GM12864 (cell line): ENCODE data around the gene DSTN.

Source experiments
- DNase-seq: peaks from one replicate; pipeline ENCODE4 v3.0.0-alpha.2; 2011; ENCODE audit warnings: low read depth
- H3K4me3 ChIP-seq: 2 replicates; pipeline ENCODE4 v1.5.1; 2011; ENCODE audit warnings: mild to moderate bottlenecking, low read depth, low read length, control low read depth
- TF ChIP-seq, protein P1 (sequence below): IDR thresholded peaks from 2 replicates; pipeline ENCODE4 v1.5.1; 2011; ENCODE audit warnings: low read depth, mild to moderate bottlenecking, moderate library complexity, low read length, control low read depth, inconsistent platforms; ENCODE audit errors: missing control alignments

The DSTN gene

GRCh38 chr20:17566345-17566744, 3.5 kb upstream of the DSTN start:
- H3K4me3 ChIP-seq: no peak overlapping the region
- no peak for DNase-seq
- TF ChIP-seq, protein P1, sequence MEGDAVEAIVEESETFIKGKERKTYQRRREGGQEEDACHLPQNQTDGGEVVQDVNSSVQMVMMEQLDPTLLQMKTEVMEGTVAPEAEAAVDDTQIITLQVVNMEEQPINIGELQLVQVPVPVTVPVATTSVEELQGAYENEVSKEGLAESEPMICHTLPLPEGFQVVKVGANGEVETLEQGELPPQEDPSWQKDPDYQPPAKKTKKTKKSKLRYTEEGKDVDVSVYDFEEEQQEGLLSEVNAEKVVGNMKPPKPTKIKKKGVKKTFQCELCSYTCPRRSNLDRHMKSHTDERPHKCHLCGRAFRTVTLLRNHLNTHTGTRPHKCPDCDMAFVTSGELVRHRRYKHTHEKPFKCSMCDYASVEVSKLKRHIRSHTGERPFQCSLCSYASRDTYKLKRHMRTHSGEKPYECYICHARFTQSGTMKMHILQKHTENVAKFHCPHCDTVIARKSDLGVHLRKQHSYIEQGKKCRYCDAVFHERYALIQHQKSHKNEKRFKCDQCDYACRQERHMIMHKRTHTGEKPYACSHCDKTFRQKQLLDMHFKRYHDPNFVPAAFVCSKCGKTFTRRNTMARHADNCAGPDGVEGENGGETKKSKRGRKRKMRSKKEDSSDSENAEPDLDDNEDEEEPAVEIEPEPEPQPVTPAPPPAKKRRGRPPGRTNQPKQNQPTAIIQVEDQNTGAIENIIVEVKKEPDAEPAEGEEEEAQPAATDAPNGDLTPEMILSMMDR: no peak

GRCh38 chr20:17568045-17568788, 1.7 kb upstream of the DSTN start:
- H3K4me3 ChIP-seq: no peak overlapping the region
- TF ChIP-seq, protein P1: no peak

GRCh38 chr20:17568972-17569521, 828 bp upstream of the DSTN start:
- TF ChIP-seq, protein P1: no peak
- peak overlapping the region; percentile 23 for H3K4me3 ChIP-seq

More at GRCh38 chr20:17568045-17568788, 1.7 kb upstream of the DSTN start:
- no peak for DNase-seq

DNA sequence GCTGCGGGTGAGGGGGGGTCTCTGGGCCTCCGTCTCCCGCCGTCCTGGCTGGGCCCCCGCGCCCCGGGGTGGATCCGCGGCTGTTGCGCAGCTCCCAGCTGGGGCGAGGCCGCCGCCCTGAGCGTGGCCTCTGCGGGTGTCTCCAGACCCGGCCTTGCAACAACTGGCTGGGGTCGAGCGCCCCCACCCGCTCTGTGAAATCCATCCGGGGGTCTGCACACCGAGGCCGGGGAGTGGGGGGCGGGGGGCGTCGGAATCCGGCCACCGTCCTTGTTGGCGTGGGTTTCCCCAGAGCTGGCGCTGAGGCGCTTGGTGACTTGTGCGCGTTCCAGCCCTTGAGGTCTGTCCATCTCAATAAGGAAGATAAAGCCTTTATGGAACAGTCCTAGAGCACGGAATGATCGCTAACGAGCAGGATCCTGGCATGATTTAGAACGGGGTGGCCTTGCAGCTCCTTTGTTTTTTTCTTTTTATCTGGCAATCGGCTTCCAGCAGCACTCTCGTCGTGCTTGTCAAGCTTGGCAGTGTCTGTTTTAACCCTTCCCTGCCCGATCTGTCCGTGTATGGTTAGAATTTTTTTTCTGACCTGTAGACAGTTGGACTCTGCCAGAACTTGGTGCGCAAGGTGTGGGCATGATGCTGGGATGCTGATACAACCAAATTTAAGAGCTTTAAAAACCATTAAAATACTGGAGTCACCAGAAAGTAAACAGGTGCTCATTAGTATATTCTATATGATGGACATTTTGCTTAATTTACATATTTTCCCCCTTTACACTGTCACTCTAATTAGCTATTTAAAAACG, 675 bp downstream of the DSTN start:
- DNase-seq: no peak

More at GRCh38 chr20:17568972-17569521, 828 bp upstream of the DSTN start:
- no peak for DNase-seq

DNA sequence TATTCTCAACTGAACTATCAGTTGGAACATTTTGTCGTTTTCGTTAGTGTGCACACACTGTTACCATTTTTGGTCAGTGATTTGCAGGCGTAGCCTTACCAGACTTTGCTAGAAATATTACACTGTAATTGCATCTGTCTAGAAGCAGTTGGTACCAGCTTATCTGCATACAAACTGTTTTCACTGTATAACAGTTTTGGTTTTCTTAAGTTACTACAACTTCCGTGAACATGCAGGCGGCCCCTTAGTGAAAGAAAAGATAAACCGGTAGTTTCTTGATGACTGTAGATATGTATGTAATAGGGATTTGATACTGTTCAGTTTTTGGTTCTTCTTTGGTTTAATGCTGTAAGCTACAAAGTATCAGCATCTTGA, 1.3 kb downstream of the DSTN start:
- DNase-seq: peak; percentile 18
- TF ChIP-seq, protein P1: no peak
- H3K4me3 ChIP-seq: peak overlapping the region; percentile 93

More for the DNA sequence above, 675 bp downstream of the DSTN start:
- peak overlapping the region; percentile 93 for H3K4me3 ChIP-seq
- TF ChIP-seq, protein P1: no peak

- TF ChIP-seq, protein P1: no peak
- DNase-seq: no peak
- H3K4me3 ChIP-seq: no peak overlapping the region
Measured at GRCh38 chr20:17572034-17572638, 2.3 kb downstream of the DSTN start.
